AG20443 (cell line): ENCODE data around the gene SSBP3.
"Not testable (repeated sequence)": the region's sequence is repeated elsewhere in the genome, so short reads cannot be mapped to it uniquely, and the experiment has no call there.

Experiments
- DNase-seq: peaks from one replicate; pipeline ENCODE4 v3.0.0; 2012; ENCODE audit warnings: low spot score, mixed read lengths

Gene SSBP3

GRCh38 chr1:54244655-54245054, 161.5 kb downstream of the SSBP3 start:
- DNase-seq, result no peak

- no peak for DNase-seq
These were observed 163.2 kb downstream of the SSBP3 start for GRCh38 chr1:54243022-54243421.

GRCh38 chr1:54241364-54241763, 164.8 kb downstream of the SSBP3 start:
- DNase-seq, result no peak

GRCh38 chr1:54240741-54241335, 165.4 kb downstream of the SSBP3 start:
- no peak for DNase-seq

- DNase-seq, result no peak
These were observed 166.6 kb downstream of the SSBP3 start for GRCh38 chr1:54239631-54240031.

GRCh38 chr1:54239035-54239383, 167.2 kb downstream of the SSBP3 start:
- no peak for DNase-seq

- no peak for DNase-seq
These were observed 167.7 kb downstream of the SSBP3 start for GRCh38 chr1:54238353-54239034.

- no peak for DNase-seq
These were observed 168.6 kb downstream of the SSBP3 start for GRCh38 chr1:54237586-54237985.

- DNase-seq, result no peak
These were observed 171.9 kb downstream of the SSBP3 start for GRCh38 chr1:54234284-54234683.

GRCh38 chr1:54233196-54233595, 173.0 kb downstream of the SSBP3 start:
- not testable (repeated sequence) for DNase-seq

GRCh38 chr1:54230507-54231339, 175.5 kb downstream of the SSBP3 start:
- DNase-seq, result no peak

- peak; percentile 57 for DNase-seq
These were observed 176.8 kb downstream of the SSBP3 start for GRCh38 chr1:54229281-54229891.

GRCh38 chr1:54228638-54229079, 177.5 kb downstream of the SSBP3 start:
- DNase-seq, result no peak

- no peak for DNase-seq
These were observed 178.3 kb downstream of the SSBP3 start for GRCh38 chr1:54227891-54228310.

GRCh38 chr1:54227091-54227602, 179.0 kb downstream of the SSBP3 start:
- DNase-seq, result peak; percentile 81

GRCh38 chr1:54225986-54226559, 180.1 kb downstream of the SSBP3 start:
- no peak for DNase-seq

GRCh38 chr1:54225378-54225777, 180.8 kb downstream of the SSBP3 start:
- DNase-seq, result no peak

GRCh38 chr1:54224233-54224632, 182.0 kb downstream of the SSBP3 start:
- no peak for DNase-seq

- no peak for DNase-seq
These were observed 182.6 kb downstream of the SSBP3 start for GRCh38 chr1:54223441-54224202.

GRCh38 chr1:54222711-54223110, 183.5 kb downstream of the SSBP3 start:
- DNase-seq, result no peak

GRCh38 chr1:54221867-54222484, 184.2 kb downstream of the SSBP3 start:
- no peak for DNase-seq
